ENCODE measurements around the gene SGF29.
"Not testable (repeated sequence)": the region's sequence is repeated elsewhere in the genome, so short reads cannot be mapped to it uniquely, and the experiment has no call there.

GRCh38 chr16:28622532-28623171 is 68.9 kb downstream of the SGF29 start:
- not testable (repeated sequence) for TF ChIP-seq EZH2 (IDR thresholded peaks at IDR 0.05; ENCODE audit: borderline replicate concordance, low read length); CTCF (IDR thresholded peaks at IDR 0.05; ENCODE audit: low read length)

All from OCI-LY1 (cell line).